Kasumi-1 (cell line): ENCODE results near the gene MFN1.

ENCODE experiments used
- DNase-seq, 2 experiments: peaks; one replicate each; lab custom pipeline; 2025; lab: John Stamatoyannopoulos, UW

MFN1 gene

DNA sequence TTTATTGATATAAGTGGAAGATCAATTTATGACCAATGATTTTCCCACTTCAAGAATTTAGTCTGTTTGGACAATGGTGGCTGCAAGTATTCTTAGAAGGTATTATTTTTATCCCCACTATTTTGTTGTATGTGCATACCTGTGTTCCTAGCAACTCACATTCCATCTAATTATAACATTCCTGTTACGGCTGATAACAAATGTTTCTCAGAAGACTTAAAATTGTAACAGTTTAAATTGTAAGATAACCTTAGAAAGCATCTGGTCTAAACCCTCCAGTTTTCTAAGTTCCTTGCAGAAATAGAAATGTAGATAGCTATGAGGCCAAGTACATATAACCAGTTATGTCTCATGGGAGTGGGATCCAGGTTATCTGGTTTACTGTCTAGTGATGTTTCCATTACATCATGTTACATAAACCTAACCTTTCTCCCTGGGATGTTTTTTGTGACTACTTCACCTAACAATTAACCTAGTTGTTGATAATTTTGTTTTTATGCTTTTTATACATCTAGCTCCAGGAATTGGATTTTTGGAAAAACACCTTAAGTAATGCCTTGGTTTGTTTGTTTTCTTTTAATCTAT is 11.1 kb upstream of the MFN1 start:
- no peak for DNase-seq

DNA sequence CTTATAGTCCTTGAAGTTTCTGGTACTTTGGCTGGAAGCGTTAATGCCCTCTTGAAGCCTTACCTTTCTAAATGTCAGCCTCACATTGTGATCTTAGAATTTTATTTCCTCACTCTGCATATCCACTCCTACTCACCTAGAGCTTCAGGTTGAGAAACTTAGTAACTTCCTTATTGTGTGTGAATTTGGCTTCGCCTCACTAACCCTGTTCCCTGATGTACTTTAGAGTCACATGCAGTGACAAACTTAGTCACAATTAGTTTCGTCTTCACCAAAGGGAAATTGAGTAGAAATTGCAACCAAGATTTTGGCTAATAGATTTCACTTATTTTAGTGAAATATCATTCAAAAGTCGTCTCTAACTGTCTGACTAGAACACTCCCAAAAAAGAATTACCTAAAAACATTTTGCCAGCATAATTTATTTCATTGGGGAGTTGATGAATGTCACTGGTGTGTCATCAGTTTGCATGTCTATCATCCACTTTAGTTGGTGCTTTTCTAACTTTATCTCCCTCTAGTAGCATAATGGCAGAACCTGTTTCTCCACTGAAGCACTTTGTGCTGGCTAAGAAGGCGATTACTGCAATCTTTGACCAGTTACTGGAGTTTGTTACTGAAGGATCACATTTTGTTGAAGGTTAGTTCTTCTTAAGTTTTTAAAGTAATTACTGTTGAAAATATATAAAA is 960 bp downstream of the MFN1 start:
- DNase-seq, result peak; percentile 15 to 31

DNA sequence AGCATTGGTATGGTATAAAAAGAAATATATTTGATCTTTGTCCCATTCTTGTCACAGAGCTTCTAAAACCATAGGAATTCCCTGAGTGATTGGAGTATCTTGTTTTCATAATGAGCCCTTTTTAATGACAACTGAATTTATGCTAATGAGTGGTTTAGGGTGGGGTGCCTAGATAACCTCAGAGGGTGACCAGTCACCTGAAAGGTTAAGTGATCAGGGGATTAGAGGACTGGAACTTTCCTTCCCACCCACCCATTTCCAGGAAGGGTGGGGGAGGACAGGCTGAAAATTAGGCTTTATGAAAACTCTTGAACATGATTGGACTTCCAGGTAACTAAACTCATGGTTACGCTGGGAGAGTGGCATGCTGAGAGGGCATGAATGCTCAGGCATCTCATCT is 8.5 kb downstream of the MFN1 start:
- DNase-seq, result no peak

DNA sequence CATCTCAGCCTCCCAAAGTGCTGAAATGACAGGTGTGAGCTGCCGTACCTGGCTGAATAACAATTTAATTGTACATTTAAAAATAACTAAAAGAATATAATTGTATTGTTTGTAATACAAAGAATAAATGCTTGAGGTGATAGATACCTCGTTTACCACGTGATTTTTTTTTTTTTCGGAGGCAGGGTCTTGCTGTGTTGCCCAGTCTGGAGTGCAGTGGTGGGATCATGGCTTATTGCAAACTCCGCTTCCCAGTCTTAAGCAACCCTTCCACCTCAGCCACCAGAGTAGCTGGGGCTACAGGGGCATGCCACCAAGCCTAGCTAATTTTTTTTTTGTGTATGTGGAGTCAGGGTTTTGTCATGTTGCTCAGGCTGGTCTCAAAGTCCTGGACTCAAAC is 15.8 kb downstream of the MFN1 start:
- DNase-seq, result no peak

DNA sequence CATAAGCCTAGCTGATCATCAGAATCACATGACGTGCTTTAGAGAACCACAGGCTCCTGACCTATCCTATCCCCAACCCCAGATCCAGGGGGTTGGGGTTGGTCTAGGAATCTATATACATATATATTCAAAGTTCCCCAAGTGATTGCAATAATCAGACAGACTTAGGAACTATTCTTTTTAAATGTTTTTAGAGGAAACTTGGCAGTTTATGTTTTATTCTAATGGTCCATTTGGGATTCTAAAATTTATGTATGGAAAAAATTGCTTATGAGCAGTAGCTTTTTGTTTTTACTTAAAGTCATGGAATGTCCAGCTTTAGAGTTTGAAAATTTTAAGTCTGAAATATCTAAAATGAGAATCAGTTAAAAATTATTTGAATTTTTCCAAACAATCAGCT is 22.1 kb downstream of the MFN1 start:
- no peak for DNase-seq

DNA sequence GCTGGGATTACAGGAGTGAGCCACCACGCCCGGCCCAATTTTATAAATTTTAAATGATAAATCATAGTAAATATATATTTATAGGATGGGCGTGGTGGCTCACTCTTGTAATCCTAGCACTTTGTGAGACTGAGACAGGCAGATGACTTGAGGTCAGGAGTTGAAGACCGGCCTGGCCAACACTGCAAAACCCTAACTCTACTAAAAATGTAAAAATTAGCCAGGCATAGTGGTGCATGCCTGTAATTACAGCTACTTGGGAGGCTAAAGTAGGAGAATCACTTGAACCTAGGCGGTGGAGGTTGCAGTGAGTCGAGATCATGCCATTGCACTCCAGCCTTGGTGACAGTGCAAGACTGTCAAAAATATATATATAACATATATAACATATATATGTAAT is 26.4 kb downstream of the MFN1 start:
- peak in 1 of 2 experiments; percentile 12 for DNase-seq

DNA sequence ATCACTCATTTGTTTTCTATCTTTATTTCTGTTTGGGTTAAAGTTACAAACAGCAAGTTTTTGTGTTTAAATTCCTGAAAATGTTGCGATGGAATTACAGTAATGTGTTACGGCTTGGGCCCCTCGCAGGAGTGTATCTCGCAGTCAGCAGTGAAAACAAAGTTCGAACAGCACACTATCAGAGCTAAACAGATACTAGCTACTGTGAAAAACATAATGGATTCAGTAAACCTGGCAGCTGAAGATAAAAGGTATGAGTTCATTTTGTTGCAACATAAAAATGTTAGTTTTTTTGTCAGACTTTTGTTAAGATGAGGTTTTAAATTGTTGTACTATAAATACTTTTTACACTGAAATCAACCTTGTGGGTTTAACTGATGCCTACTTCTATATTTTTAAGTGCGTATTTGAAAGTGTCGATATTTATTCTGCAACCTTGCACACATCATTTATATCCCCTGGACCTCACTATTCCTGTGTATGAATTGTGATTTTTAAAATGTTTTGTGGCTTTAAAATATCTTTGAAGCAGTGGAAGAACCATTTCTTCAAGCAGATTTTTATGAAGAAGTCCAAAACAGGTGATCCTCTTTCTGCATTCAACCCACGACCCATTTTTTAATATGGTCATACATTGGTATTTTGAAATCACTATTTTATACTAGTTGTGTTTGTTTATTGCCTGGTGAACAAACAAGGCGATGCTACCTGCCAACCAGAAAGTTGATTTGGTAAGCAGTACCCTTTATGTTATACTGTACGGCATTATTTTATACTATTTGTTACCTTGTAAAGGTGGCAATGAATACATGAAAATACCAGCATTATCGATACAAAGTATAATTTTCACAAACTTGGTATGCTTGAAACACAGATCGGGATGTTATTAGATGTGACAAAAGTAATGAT is 27.8 kb downstream of the MFN1 start:
- no peak for DNase-seq

DNA sequence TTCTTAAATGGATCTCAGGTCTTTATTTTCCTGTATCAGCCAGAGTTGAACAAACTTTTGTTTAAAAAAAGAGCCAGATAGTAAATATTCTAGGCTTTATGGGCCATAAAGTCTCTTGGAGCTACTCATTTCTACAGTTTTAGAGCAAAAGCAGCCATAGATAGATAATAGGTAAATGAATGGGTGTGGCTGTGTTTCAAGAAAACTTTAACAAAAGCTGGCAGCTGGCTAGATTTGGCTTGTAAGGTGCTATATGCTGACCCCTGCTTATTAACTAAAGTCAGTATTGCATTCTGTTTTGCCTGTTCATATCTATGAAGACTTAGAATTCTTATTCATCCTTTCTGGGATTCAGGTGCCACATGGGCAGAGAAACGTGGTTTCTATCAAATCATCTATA is 29.0 kb downstream of the MFN1 start:
- DNase-seq, result no peak

DNA sequence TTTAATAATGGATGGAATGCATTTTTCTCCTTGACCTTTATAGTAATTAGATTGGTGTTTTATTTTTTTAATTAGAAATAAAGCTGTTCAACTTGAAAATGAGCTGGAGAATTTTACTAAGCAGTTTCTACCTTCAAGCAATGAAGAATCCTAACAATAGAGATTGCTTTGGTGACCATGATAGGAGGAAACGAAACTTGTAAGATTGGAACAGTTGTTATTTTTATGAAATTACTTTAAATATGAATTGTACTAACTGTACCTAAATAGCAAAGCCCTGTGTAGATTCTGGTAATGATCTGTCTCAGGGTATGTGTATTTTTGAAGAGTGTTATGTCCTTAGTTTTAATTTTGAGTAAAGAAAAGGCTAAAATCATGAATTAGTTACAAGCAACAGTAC is 44.4 kb downstream of the MFN1 start:
- DNase-seq, result no peak

DNA sequence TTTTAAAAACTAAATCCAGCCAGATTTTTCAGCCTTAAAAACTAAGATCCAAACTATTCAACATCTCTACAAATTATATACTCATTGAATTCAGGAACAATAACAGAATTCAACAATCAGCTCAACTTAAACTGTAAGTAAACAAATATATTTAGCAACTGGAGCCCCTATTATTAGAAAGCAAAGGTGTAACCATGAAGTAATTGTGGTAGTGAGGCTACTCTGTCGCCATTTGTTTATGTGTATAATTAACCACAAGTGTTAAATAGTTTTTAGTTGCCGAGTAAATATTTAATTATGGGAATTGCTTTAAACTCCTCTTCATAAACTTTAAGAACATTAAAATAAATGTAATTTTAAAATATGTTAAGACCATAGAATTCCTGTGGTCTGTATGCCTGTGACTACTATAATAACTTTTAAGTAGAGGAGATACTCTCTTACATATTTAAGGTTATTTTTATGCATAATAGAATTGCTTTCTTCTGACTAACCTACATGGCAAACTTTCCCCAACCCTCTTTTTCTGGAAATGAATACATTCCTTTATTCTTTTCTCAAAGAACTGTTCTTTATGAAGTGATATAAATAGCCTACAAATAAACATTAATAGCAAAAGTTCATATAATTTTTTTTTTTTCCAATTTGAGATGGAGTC is 51.2 kb downstream of the MFN1 start:
- DNase-seq, result no peak

DNA sequence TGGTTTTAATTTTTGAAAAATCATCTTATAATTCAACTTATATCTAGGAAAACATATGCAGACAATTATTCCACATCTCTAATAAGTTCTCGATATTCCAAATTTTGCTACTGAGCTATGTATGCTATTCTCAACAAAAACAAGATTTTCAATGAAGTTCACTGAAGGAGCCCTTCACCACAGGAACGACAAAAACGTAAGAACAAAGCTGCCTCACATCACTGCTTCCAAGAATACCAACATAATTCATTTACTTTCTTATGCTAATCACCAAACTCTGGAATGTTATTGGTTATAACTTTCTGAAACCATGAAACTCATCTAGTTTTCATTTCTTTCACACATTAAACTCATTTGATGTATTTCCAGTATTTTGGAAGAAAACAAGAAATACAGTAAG is 54.1 kb downstream of the MFN1 start:
- DNase-seq, result no peak

DNA sequence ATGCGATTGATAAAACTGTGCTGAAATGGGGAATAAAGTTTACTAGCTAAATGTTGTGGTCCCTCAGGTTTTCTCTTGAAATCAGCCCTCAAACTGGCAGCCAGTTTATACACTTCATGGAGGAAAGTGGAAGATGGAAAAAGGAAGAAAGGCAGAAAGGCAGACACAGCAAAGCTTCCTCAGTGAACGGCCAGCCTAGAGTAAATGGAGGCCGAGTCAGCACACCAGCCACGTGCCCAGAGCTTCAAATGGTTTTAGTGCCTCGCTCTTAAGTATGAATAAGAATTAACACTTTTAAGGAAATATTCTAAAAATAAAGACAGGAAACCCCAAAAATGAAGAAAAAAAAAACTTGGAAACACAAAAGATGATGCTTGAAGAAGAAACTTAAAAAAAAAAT is 55.5 kb downstream of the MFN1 start:
- no peak for DNase-seq

DNA sequence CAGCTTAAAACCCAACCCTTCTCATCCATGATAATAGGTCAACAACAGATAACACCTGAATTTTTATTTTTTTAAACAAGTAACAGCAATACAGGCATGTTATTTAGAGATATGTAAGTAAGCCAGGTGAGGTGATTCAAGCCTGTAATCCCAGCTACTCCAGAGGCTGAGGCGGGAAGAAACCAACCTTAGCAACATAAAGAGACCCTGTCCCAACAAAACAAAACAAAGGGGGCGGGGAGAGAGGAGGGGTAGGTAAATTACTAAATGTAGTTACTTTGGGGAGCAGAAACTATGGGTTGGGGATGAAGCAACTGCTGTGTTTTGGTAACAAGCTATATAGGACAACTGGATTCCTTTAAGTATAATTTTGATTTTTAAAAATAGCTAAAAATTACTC is 56.8 kb downstream of the MFN1 start:
- no peak for DNase-seq

DNA sequence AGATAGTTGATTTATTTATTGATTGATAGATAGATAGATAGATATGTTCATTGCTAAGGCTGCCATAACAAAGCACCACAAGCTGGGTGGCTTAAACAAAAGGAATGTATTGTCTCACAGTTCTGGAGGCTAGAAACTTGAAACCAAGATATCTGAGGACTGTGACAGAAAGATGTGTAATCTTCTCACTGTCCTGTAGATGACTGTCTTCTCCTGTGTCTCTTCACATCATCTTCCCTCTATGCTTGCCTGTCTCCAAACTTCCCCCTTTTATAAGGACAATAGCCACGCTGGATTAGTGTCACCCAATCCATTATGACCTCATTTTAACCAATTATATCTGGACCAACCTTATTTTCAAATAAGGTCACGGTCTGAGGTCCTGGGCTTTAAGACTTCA is 62.8 kb downstream of the MFN1 start:
- DNase-seq, result peak; percentile 11 to 55

DNA sequence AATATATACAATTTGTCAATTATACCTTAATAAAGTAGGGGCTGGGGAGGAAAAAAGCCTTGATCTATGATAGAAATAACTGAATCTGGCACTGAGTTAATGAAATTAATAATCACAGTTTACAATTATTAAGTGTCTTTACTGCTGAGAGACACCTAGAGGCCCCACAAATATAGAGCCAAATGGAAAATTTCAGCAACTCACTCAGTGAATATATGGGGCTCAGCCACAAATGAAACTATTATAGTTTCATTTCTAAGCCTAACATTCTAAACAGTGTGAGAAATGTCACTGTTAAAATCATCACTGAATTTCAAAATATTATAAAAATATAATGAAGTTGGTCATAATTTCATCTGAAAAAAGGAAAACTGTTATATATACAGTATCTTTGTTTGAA is 63.5 kb downstream of the MFN1 start:
- no peak for DNase-seq

DNA sequence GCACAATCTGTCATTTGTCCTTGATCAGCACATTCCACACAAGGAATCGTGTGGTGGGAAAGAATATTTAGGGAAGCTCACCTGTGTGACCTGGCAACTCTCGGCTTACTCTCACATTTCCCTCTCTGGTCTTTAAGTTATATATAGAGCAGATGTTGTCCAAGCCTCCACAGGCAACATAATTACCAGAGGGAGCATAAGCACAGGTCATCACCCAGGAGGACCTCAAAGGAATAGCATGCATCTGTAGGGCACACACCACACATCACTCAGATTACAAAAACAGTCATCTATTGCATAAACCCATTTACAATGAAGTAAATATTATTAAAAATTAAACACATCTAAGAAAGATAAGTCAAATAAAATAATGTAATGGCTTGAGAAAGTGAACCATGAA is 67.3 kb downstream of the MFN1 start:
- no peak for DNase-seq

DNA sequence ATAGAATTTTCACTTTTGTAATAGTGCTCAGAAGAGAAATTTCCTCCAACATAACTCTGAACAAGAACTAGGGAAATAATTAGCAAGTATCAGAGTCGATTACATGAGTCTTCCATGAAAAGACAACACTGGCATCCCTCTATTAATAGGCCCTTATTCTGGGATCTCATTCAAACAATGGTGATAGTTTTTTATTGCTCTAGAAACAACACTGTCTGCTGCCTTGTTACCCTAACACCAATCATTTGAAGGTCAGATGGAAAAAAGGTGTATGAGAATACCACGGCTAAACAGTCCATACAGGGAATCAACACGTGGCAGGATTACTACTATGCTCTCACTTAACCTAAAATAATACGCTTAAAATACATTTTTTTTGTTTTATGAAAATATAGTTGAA is 67.9 kb downstream of the MFN1 start:
- DNase-seq, result no peak

DNA sequence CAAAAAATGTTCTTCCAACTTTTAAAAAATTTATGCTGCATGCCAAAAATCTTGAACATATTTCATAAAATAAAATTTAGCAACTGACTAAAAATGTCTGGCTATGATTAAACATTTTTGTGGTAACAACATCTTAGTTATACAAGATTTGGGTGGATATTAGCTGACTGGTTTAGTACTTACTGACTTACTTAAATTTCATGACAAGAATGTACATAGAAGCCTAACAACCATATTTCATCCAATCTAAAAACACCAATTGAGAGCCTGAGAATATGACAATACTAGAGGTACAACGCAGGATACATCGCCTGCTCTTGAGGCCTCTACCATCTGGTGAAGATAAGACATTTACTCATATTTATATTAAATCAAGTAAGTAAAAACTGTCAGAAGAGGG is 69.2 kb downstream of the MFN1 start:
- DNase-seq, result no peak

DNA sequence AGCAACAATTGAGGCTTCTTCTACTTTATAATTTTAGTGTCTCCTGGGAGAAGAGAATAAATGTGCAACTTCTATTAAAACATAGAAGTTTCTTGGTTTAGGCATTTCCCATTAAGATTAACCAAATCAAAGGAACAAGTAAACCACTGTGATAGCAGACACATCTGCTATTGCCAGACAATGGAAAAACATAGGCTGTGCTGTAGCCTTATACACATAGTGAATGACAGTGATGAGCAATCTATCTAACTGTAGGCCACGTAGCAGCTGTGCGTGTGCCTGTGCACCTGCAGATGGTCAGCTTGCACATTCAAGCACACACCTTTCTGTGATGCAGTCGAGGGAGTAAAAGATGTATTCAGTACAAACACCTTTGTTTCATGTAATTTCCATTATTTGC is 71.1 kb downstream of the MFN1 start:
- no peak for DNase-seq

DNA sequence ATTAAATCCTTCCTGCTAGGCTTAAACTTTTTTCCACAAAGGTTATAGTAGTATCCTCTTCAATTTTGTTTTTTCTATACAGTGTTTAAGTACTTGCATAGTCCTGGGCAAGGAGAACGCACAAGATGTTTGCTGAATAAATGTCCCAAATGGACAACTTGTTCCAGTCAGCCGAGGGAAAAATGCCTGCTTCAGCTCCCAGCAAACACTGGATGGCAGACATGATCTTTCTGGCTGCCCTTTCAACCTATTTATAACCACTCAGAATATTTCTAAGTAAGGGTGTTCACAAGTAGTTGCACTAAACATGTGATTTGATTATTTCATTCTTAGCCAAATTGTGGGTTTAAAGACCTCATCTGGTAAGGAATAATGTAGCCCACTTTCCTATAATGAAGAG is 74.0 kb downstream of the MFN1 start:
- peak in 1 of 2 experiments; percentile 21 for DNase-seq

DNA sequence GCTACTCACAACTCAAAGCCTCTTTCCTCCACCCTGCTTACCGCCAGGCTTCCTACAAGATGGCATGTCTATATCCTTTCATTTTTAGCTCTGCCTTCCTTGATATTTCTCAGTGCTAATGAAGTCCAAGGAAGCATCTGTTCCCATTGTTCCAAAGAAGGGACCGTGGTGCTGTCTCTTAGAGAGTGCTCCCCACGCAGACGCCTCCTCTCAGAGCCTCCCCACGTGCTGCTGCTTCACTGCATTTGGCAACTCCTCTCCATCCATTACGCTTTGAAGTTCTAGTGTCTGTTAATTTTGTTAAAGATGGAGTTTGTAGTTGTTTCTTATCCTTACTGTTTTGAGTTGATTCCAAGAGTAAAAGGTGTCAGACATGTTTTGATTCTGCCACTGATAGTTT is 77.6 kb downstream of the MFN1 start:
- DNase-seq, result no peak

DNA sequence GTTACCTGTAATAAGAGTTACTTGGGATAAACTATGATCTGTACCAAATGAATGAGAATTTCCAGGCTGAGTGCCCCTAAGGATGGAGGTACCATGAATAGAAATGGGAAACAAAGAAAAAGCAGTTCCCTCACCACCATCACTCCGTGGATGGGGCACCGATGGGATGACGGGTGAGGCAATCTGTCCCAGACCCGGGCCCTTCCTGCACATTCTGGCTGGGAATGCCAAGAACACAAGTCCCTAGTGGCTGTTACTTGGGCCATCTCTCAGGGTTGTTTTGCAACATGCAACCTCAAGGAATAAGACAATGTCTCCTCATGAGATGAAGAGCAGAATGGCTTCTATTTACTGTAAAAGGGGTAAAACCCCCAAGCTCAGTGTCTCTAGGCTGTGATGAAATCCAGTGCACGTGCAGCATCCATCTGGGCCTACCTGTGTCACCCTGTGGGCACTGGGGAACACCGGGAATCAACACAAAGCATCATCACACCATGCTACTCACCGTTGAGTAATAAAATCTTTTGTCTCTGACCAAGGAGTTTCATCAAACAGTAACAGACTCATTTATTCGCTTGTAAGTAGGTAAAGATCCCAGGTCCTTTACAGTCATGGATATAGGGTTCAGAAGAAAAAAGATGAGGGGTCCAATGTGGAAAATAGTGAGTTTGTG is 81.5 kb downstream of the MFN1 start:
- no peak for DNase-seq
